HG02870 (cell line): ENCODE data around the gene POU2F2.

Experiments used
- ATAC-seq: cut with Tn5 transposase; IDR thresholded peaks from one replicate; pipeline ENCODE4 v1.9.1; 2021; ENCODE audit warnings: mild to moderate bottlenecking, moderate library complexity; ENCODE audit not compliant: unreplicated experiment

The POU2F2 gene

GRCh38 chr19:42155796-42156195 lies 23.6 kb upstream of the POU2F2 start:
- no peak for ATAC-seq

- no peak for ATAC-seq
Measured at GRCh38 chr19:42154471-42155323, 22.5 kb upstream of the POU2F2 start.

GRCh38 chr19:42153672-42154433 lies 21.6 kb upstream of the POU2F2 start:
- no peak for ATAC-seq

- ATAC-seq: no peak
Measured at GRCh38 chr19:42152910-42153671, 20.8 kb upstream of the POU2F2 start.

GRCh38 chr19:42151782-42152684 lies 19.8 kb upstream of the POU2F2 start:
- no peak for ATAC-seq

- no peak for ATAC-seq
Measured at GRCh38 chr19:42150911-42151361, 18.7 kb upstream of the POU2F2 start.

GRCh38 chr19:42150364-42150763 lies 18.1 kb upstream of the POU2F2 start:
- ATAC-seq: no peak

- no peak for ATAC-seq
Measured at GRCh38 chr19:42149447-42150202, 17.4 kb upstream of the POU2F2 start.

- ATAC-seq: no peak
Measured at GRCh38 chr19:42148266-42148665, 16.0 kb upstream of the POU2F2 start.

GRCh38 chr19:42143341-42144234 lies 11.3 kb upstream of the POU2F2 start:
- ATAC-seq: no peak

GRCh38 chr19:42140125-42140754 lies 8.0 kb upstream of the POU2F2 start:
- ATAC-seq: no peak

- ATAC-seq: no peak
Measured at GRCh38 chr19:42134535-42135070, 2.4 kb upstream of the POU2F2 start.

GRCh38 chr19:42132851-42133528 lies 744 bp upstream of the POU2F2 start:
- no peak for ATAC-seq

- no peak for ATAC-seq
Measured at GRCh38 chr19:42131149-42132029, 857 bp downstream of the POU2F2 start.

- ATAC-seq: no peak
Measured at GRCh38 chr19:42130254-42130573, 2.0 kb downstream of the POU2F2 start.
